Calu3 (cell line): ENCODE data around the gene NEU4. TPM values are rescaled to one million over a fixed set of nuclear protein-coding genes. Genes with fewer than 3 reads are reported as not detected.

Source experiments
- BruUV-seq: library from RNA; stranded (reverse); fragments of 400-500 nt; replicated peaks from 2 replicates; lab custom pipeline; 2021; lab: Mats Ljungman, UMichigan
- CTCF ChIA-PET: fragments of 300-600 bp; sonication (Branson Sonifier 250); formaldehyde crosslinking; loops from one replicate; lab custom pipeline; 2022; ENCODE audit warnings: antibody characterized with exemption; lab: Charles Lee
- DNase-seq: peaks from one replicate; pipeline ENCODE4 v3.0.0; 2022
- H3K27ac Mint-ChIP-seq: one replicate; pipeline ENCODE4 v1.8.0; 2022; ENCODE audit warnings: mixed read lengths; ENCODE audit not compliant: unreplicated experiment
- H3K27me3 Mint-ChIP-seq: one replicate; pipeline ENCODE4 v1.8.0; 2022; ENCODE audit warnings: mixed read lengths; ENCODE audit not compliant: unreplicated experiment
- H3K36me3 Mint-ChIP-seq: one replicate; pipeline ENCODE4 v1.8.0; 2022; ENCODE audit warnings: mild to moderate bottlenecking, moderate library complexity, mixed read lengths; ENCODE audit not compliant: insufficient read depth, unreplicated experiment
- H3K4me1 Mint-ChIP-seq: one replicate; pipeline ENCODE4 v1.8.0; 2022; ENCODE audit warnings: mild to moderate bottlenecking, low read depth, mixed read lengths; ENCODE audit not compliant: unreplicated experiment
- H3K4me3 Mint-ChIP-seq: one replicate; pipeline ENCODE4 v1.8.0; 2022; ENCODE audit warnings: mild to moderate bottlenecking, low read depth, moderate library complexity, mixed read lengths; ENCODE audit not compliant: unreplicated experiment
- H3K9me3 Mint-ChIP-seq: one replicate; pipeline ENCODE4 v1.8.0; 2022; ENCODE audit warnings: low read depth, mixed read lengths; ENCODE audit not compliant: unreplicated experiment
- CTCF ChIP-seq: fragments of 200-600 bp; IDR thresholded peaks from one replicate; pipeline ENCODE4 v1.8.0; 2022; ENCODE audit warnings: antibody characterized with exemption; ENCODE audit not compliant: unreplicated experiment
- intact Hi-C: fragments of 100-400 bp; cut with micrococcal nuclease; formaldehyde crosslinking; loops from one replicate; pipeline ENCODE4 v1.10.0; 2022; ENCODE audit not compliant: unreplicated experiment
- total RNA-seq: library from RNA; stranded (reverse); gene quantifications from 2 replicates; pipeline ENCODE4 v1.2.3, GENCODE V29; 2022

The NEU4 gene
- total RNA-seq, 1 experiment from 2014 or later = 0.14 TPM

- DNase-seq = no peak
- Mint-ChIP-seq H3K36me3 (peaks cover 17% of the 10 kb centered on the region), H3K4me1 (peaks cover 9% of the 10 kb centered on the region), H3K4me3 (no peak overlapping the region), H3K27me3 (no peaks in the 10 kb centered on the region), H3K27ac (no peak overlapping the region), H3K9me3 (no peaks in the 10 kb centered on the region)
- CTCF ChIA-PET = interaction anchor here (0.6 kb wide), 1 partner anchor 215 kb away, joined by 3 read pairs; no protein-coding TSS in a partner anchor
- no peak for TF ChIP-seq CTCF
- BruUV-seq = no TSS peak
- intact Hi-C loops = no loop called here
These were observed 38.1 kb upstream of the NEU4 start for GRCh38 chr2:241770936-241771285.

GRCh38 chr2:241771286-241772062 lies 37.5 kb upstream of the NEU4 start:
- no peak for DNase-seq

GRCh38 chr2:241772063-241772499 lies 36.9 kb upstream of the NEU4 start:
- Mint-ChIP-seq H3K27me3 (no peaks in the 10 kb centered on the region), H3K27ac (no peak overlapping the region), H3K36me3 (peaks cover 23% of the 10 kb centered on the region), H3K4me3 (no peak overlapping the region), H3K9me3 (no peaks in the 10 kb centered on the region), H3K4me1 (peaks cover 9% of the 10 kb centered on the region)
- BruUV-seq = no TSS peak
- CTCF ChIA-PET = no interaction called here
- intact Hi-C loops = no loop called here
- TF ChIP-seq CTCF = no peak
- no peak for DNase-seq

More at GRCh38 chr2:241771286-241772062, 37.5 kb upstream of the NEU4 start:
- intact Hi-C loops = no loop called here
- TF ChIP-seq CTCF = no peak
- no peaks in the 10 kb centered on the region for H3K27me3 Mint-ChIP-seq
- H3K4me1 Mint-ChIP-seq = peaks cover 9% of the 10 kb centered on the region
- H3K9me3 Mint-ChIP-seq = no peaks in the 10 kb centered on the region
- CTCF ChIA-PET = interaction anchor here (0.6 kb wide), 1 partner anchor 216 kb away, joined by 3 read pairs; no protein-coding TSS in a partner anchor
- peaks cover 17% of the 10 kb centered on the region for H3K36me3 Mint-ChIP-seq
- H3K27ac Mint-ChIP-seq = no peak overlapping the region
- H3K4me3 Mint-ChIP-seq = no peak overlapping the region
- BruUV-seq = no TSS peak

- DNase-seq = peak; percentile 43
- Mint-ChIP-seq H3K9me3 (no peaks in the 10 kb centered on the region), H3K27ac (no peak overlapping the region), H3K4me1 (peaks cover 9% of the 10 kb centered on the region), H3K4me3 (no peak overlapping the region), H3K36me3 (peaks cover 16% of the 10 kb centered on the region), H3K27me3 (no peaks in the 10 kb centered on the region)
- intact Hi-C loops = no loop called here
- BruUV-seq = no TSS peak
- TF ChIP-seq CTCF = no peak
- CTCF ChIA-PET = interaction anchor here (1.2 kb wide), 1 partner anchor 10 kb away, joined by 4 read pairs; no protein-coding TSS in a partner anchor
These were observed 35.2 kb upstream of the NEU4 start for GRCh38 chr2:241773511-241774418.
